ENCODE measurements around the gene CCDC24. TPM values are rescaled to one million over a fixed set of nuclear protein-coding genes. Genes with fewer than 3 reads are reported as not detected.

Gene CCDC24
- 5.8 to 6.8 TPM (median 6.7 TPM) in 5 replicates for total RNA-seq (2022; extraction: Qiagen RNA extraction; ENCODE audit: low read depth)

GRCh38 chr1:43991476-43992231 lies at the start of gene CCDC24:
TSS of gene CCDC24 (plus strand) at chr1:43991599. CDS start at chr1:43991879, 280 bp downstream.

GRCh38 chr1:43946236-43947060 lies 45.0 kb upstream of the CCDC24 start, which contains the start of gene IPO13:
TSS of gene IPO13 (plus strand) at chr1:43946950. CDS start at chr1:43947601, 651 bp downstream.

GRCh38 chr1:43969746-43970466 lies 21.5 kb upstream of the CCDC24 start, which contains the start of gene DPH2:
TSS of gene DPH2 (plus strand) at chr1:43970010. CDS start at chr1:43970176, 166 bp downstream.

GRCh38 chr1:43974443-43975248 lies 16.8 kb upstream of the CCDC24 start, which contains the start of gene ATP6V0B:
TSS of gene ATP6V0B (plus strand) at chr1:43974960. CDS start at chr1:43975041, 81 bp downstream.

GRCh38 chr1:43978551-43979260 lies 12.7 kb upstream of the CCDC24 start, which contains the start of gene B4GALT2:
TSS of gene B4GALT2 (plus strand) at chr1:43979210. CDS start at chr1:43981161, 1,951 bp downstream.

GRCh38 chr1:44031252-44032169 lies 40.1 kb downstream of the CCDC24 start, which contains the start of gene SLC6A9:
TSS of gene SLC6A9 (minus strand) at chr1:44031462. CDS start at chr1:44024277, 7,185 bp downstream.

Other genes starting within 250 kb of the CCDC24 start
- 0.23 to 0.42 TPM (median 0.30 TPM) in 4 of 5 replicates, not detected in the other for gene ARTN, start 57.8 kb upstream of the CCDC24 start, total RNA-seq (2022; extraction: Qiagen RNA extraction; ENCODE audit: low read depth)
- 10.4 to 18.4 TPM (median 15.0 TPM) in 5 replicates for gene IPO13, start 44.6 kb upstream of the CCDC24 start, total RNA-seq (2022; extraction: Qiagen RNA extraction; ENCODE audit: low read depth)
- 40.4 to 48.2 TPM (median 43.8 TPM) in 5 replicates for gene DPH2, start 21.6 kb upstream of the CCDC24 start, total RNA-seq (2022; extraction: Qiagen RNA extraction; ENCODE audit: low read depth)
- 104 to 166 TPM (median 140 TPM) in 5 replicates for gene ATP6V0B, start 16.6 kb upstream of the CCDC24 start, total RNA-seq (2022; extraction: Qiagen RNA extraction; ENCODE audit: low read depth)
- 51.0 to 71.1 TPM (median 64.6 TPM) in 5 replicates for gene B4GALT2, start 12.4 kb upstream of the CCDC24 start, total RNA-seq (2022; extraction: Qiagen RNA extraction; ENCODE audit: low read depth)
- 13.6 to 17.8 TPM (median 14.4 TPM) in 5 replicates for gene SLC6A9, start 39.9 kb downstream of the CCDC24 start, total RNA-seq (2022; extraction: Qiagen RNA extraction; ENCODE audit: low read depth)
- 0.18 to 0.64 TPM (median 0.31 TPM) in 5 replicates for gene KLF17, start 127.2 kb downstream of the CCDC24 start, total RNA-seq (2022; extraction: Qiagen RNA extraction; ENCODE audit: low read depth)
- gene KLF18, start 150.0 kb downstream of the CCDC24 start, total RNA-seq (2022; extraction: Qiagen RNA extraction; ENCODE audit: low read depth): not detected in 5 replicates
- 19.3 to 21.7 TPM (median 21.1 TPM) in 5 replicates for gene DMAP1, start 221.9 kb downstream of the CCDC24 start, total RNA-seq (2022; extraction: Qiagen RNA extraction; ENCODE audit: low read depth)